ENCODE measurements around the gene IGHMBP2. TPM values are rescaled to one million over a fixed set of nuclear protein-coding genes. Genes with fewer than 3 reads are reported as not detected.

IGHMBP2 gene
- total and polyA plus RNA-seq, 2 experiments from 2014 or later, result 14.3 to 27.7 TPM

- no peak for DNase-seq (ENCODE audit: low spot score)
- no peaks in the 10 kb centered on the region for H3F3A ChIP-seq (replicated peaks; ENCODE audit: low read depth)
- no peak overlapping the region for H2AFZ ChIP-seq
- no peak for ATAC-seq
- no peaks in the 10 kb centered on the region for H3K4me1 Mint-ChIP-seq
- no peaks in the 10 kb centered on the region for H3K4me1 ChIP-seq (ENCODE audit: insufficient read depth)
- peaks cover 33% of the 10 kb centered on the region for H3K36me3 Mint-ChIP-seq (ENCODE audit: low read depth)
- no peak overlapping the region for H3K4me3 Mint-ChIP-seq
- H3K27ac Mint-ChIP-seq, result no peak overlapping the region
- no peaks in the 10 kb centered on the region for H3K79me2 ChIP-seq (replicated peaks; ENCODE audit: insufficient read depth)
- H3K4me2 ChIP-seq, result no peak overlapping the region
- H3K36me3 ChIP-seq (ENCODE audit: insufficient read depth), result peaks cover 4% of the 10 kb centered on the region; the same call in 1 of the 2 replicates
- H4K20me1 ChIP-seq (replicated peaks; ENCODE audit: insufficient read depth), result no peaks in the 10 kb centered on the region
- no peak overlapping the region for H3K27ac ChIP-seq (ENCODE audit: low read depth)
- TF ChIP-seq ZNF331 (CRISPR knock-in tag; IDR thresholded peaks at IDR 0.05; ENCODE audit: low read depth), result no peak
- TF ChIP-seq, protein P1, sequence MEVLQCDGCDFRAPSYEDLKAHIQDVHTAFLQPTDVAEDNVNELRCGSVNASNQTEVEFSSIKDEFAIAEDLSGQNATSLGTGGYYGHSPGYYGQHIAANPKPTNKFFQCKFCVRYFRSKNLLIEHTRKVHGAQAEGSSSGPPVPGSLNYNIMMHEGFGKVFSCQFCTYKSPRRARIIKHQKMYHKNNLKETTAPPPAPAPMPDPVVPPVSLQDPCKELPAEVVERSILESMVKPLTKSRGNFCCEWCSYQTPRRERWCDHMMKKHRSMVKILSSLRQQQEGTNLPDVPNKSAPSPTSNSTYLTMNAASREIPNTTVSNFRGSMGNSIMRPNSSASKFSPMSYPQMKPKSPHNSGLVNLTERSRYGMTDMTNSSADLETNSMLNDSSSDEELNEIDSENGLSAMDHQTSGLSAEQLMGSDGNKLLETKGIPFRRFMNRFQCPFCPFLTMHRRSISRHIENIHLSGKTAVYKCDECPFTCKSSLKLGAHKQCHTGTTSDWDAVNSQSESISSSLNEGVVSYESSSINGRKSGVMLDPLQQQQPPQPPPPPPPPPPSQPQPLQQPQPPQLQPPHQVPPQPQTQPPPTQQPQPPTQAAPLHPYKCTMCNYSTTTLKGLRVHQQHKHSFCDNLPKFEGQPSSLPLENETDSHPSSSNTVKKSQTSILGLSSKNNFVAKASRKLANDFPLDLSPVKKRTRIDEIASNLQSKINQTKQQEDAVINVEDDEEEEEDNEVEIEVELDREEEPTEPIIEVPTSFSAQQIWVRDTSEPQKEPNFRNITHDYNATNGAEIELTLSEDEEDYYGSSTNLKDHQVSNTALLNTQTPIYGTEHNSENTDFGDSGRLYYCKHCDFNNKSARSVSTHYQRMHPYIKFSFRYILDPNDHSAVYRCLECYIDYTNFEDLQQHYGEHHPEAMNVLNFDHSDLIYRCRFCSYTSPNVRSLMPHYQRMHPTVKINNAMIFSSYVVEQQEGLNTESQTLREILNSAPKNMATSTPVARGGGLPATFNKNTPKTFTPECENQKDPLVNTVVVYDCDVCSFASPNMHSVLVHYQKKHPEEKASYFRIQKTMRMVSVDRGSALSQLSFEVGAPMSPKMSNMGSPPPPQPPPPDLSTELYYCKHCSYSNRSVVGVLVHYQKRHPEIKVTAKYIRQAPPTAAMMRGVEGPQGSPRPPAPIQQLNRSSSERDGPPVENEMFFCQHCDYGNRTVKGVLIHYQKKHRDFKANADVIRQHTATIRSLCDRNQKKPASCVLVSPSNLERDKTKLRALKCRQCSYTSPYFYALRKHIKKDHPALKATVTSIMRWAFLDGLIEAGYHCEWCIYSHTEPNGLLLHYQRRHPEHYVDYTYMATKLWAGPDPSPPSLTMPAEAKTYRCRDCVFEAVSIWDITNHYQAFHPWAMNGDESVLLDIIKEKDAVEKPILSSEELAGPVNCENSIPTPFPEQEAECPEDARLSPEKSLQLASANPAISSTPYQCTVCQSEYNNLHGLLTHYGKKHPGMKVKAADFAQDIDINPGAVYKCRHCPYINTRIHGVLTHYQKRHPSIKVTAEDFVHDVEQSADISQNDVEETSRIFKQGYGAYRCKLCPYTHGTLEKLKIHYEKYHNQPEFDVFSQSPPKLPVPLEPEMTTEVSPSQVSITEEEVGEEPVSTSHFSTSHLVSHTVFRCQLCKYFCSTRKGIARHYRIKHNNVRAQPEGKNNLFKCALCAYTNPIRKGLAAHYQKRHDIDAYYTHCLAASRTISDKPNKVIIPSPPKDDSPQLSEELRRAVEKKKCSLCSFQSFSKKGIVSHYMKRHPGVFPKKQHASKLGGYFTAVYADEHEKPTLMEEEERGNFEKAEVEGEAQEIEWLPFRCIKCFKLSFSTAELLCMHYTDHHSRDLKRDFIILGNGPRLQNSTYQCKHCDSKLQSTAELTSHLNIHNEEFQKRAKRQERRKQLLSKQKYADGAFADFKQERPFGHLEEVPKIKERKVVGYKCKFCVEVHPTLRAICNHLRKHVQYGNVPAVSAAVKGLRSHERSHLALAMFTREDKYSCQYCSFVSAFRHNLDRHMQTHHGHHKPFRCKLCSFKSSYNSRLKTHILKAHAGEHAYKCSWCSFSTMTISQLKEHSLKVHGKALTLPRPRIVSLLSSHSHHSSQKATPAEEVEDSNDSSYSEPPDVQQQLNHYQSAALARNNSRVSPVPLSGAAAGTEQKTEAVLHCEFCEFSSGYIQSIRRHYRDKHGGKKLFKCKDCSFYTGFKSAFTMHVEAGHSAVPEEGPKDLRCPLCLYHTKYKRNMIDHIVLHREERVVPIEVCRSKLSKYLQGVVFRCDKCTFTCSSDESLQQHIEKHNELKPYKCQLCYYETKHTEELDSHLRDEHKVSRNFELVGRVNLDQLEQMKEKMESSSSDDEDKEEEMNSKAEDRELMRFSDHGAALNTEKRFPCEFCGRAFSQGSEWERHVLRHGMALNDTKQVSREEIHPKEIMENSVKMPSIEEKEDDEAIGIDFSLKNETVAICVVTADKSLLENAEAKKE (CRISPR knock-in tag; IDR thresholded peaks at IDR 0.05), result no peak
- no peak for TF ChIP-seq EZH2 (IDR thresholded peaks at IDR 0.05; ENCODE audit: low read depth, unreplicated experiment)
- TF ChIP-seq ZNF114 (CRISPR knock-in tag; IDR thresholded peaks at IDR 0.05), result no peak
- TF ChIP-seq ETS1 (IDR thresholded peaks at IDR 0.05), result no peak
- no peak for TF ChIP-seq JUNB (IDR thresholded peaks at IDR 0.05; ENCODE audit: unreplicated experiment)
- TF ChIP-seq POLR2AphosphoS5 (IDR thresholded peaks at IDR 0.05; ENCODE audit: low read depth), result no peak
- TF ChIP-seq, protein P2, sequence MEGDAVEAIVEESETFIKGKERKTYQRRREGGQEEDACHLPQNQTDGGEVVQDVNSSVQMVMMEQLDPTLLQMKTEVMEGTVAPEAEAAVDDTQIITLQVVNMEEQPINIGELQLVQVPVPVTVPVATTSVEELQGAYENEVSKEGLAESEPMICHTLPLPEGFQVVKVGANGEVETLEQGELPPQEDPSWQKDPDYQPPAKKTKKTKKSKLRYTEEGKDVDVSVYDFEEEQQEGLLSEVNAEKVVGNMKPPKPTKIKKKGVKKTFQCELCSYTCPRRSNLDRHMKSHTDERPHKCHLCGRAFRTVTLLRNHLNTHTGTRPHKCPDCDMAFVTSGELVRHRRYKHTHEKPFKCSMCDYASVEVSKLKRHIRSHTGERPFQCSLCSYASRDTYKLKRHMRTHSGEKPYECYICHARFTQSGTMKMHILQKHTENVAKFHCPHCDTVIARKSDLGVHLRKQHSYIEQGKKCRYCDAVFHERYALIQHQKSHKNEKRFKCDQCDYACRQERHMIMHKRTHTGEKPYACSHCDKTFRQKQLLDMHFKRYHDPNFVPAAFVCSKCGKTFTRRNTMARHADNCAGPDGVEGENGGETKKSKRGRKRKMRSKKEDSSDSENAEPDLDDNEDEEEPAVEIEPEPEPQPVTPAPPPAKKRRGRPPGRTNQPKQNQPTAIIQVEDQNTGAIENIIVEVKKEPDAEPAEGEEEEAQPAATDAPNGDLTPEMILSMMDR (conservative IDR thresholded peaks at IDR 0.05; ENCODE audit: low read depth in 2 of 2), result no peak
- TF ChIP-seq CREB1 (CRISPR knock-in tag; IDR thresholded peaks at IDR 0.05; ENCODE audit: low read depth), result no peak
- TF ChIP-seq STAT1 (IDR thresholded peaks at IDR 0.05; ENCODE audit: unreplicated experiment), result no peak
- TF ChIP-seq REST (IDR thresholded peaks at IDR 0.05; ENCODE audit: unreplicated experiment), result no peak
- no peak for TF ChIP-seq EZH2phosphoT487 (IDR thresholded peaks at IDR 0.05; ENCODE audit: unreplicated experiment)
- no peak for TF ChIP-seq NANOG (IDR thresholded peaks at IDR 0.05; ENCODE audit: borderline replicate concordance)
- no peak overlapping the region for H3K4me3 ChIP-seq
- no peaks in the 10 kb centered on the region for H3K27me3 ChIP-seq (ENCODE audit: insufficient read depth)
- peaks cover 7% of the 10 kb centered on the region for H3K27me3 Mint-ChIP-seq (ENCODE audit: insufficient read depth, low read depth, poor library complexity)
- no peaks in the 10 kb centered on the region for H3K9me2 ChIP-seq (ENCODE audit: insufficient read depth)
- no peaks in the 10 kb centered on the region for H3K9me3 Mint-ChIP-seq
Measured at GRCh38 chr11:68933605-68934320, 30.1 kb downstream of the IGHMBP2 start.
